Raji (cell line): ENCODE results near the gene OTUD4.

Experiments
- POLR2A ChIP-seq: IDR thresholded peaks from 2 replicates; pipeline ENCODE4 v1.6.1; 2011; ENCODE audit warnings: low read depth, low read length, control low read depth; ENCODE audit not compliant: insufficient read depth

The OTUD4 gene

GRCh38 chr4:145186729-145187128 is 6.3 kb upstream of the OTUD4 start:
- no peak for TF ChIP-seq POLR2A

- TF ChIP-seq POLR2A = no peak
Measured at GRCh38 chr4:145183581-145183980, 3.2 kb upstream of the OTUD4 start.

GRCh38 chr4:145183023-145183422 is 2.6 kb upstream of the OTUD4 start:
- TF ChIP-seq POLR2A = no peak

- TF ChIP-seq POLR2A = no peak
Measured at GRCh38 chr4:145182222-145182621, 1.8 kb upstream of the OTUD4 start.

- TF ChIP-seq POLR2A = no peak
Measured at GRCh38 chr4:145181091-145181501, 707 bp upstream of the OTUD4 start.

- TF ChIP-seq POLR2A = peak; percentile 76
Measured at GRCh38 chr4:145179281-145179860, 1.0 kb downstream of the OTUD4 start.

- no peak for TF ChIP-seq POLR2A
Measured at GRCh38 chr4:145178740-145179280, 1.6 kb downstream of the OTUD4 start.

- TF ChIP-seq POLR2A = no peak
Measured at GRCh38 chr4:145177906-145178538, 2.4 kb downstream of the OTUD4 start.

GRCh38 chr4:145177511-145177905 is 2.9 kb downstream of the OTUD4 start:
- TF ChIP-seq POLR2A = no peak

GRCh38 chr4:145176641-145177432 is 3.6 kb downstream of the OTUD4 start:
- no peak for TF ChIP-seq POLR2A

- no peak for TF ChIP-seq POLR2A
Measured at GRCh38 chr4:145171911-145172310, 8.5 kb downstream of the OTUD4 start.

- no peak for TF ChIP-seq POLR2A
Measured at GRCh38 chr4:145170223-145170622, 10.2 kb downstream of the OTUD4 start.

GRCh38 chr4:145168581-145169187 is 11.7 kb downstream of the OTUD4 start:
- no peak for TF ChIP-seq POLR2A

GRCh38 chr4:145167887-145168286 is 12.5 kb downstream of the OTUD4 start:
- no peak for TF ChIP-seq POLR2A

- no peak for TF ChIP-seq POLR2A
Measured at GRCh38 chr4:145161549-145161948, 18.8 kb downstream of the OTUD4 start.
